HepG2 (cell line): ENCODE data around the gene SMIM14. TPM values are rescaled to one million over a fixed set of nuclear protein-coding genes. Genes with fewer than 3 reads are reported as not detected.

Experiments used
- AGO2 ChIP-seq: fragments of 200-400 bp; formaldehyde crosslinking; optimal IDR thresholded peaks from 2 replicates; pipeline ENCODE3; 2017; ENCODE audit warnings: mild to moderate bottlenecking, low read depth, low read length, moderate library complexity
- EZH2 ChIP-seq: conservative IDR thresholded peaks from 2 replicates; pipeline ENCODE4 v1.6.1; 2012; ENCODE audit warnings: mild to moderate bottlenecking, low read depth, low read length, moderate library complexity
- FOXO1 ChIP-seq: sonication (generic); formaldehyde crosslinking; IDR thresholded peaks from 2 replicates; pipeline ENCODE4 v1.4.0; 2020; ENCODE audit warnings: missing genetic modification reagents
- GATA4 ChIP-seq: sonication (generic); IDR thresholded peaks from 2 replicates; pipeline ENCODE4 v1.6.1; 2016; ENCODE audit warnings: antibody characterized with exemption, low read depth, borderline replicate concordance
- REL ChIP-seq: sonication (generic); formaldehyde crosslinking; conservative IDR thresholded peaks from 2 replicates; pipeline ENCODE4 v1.8.0; 2022; ENCODE audit warnings: mild to moderate bottlenecking, missing genetic modification reagents, moderate library complexity
- SNAPC2 ChIP-seq: sonication (generic); formaldehyde crosslinking; IDR thresholded peaks from 2 replicates; pipeline ENCODE4 v1.8.1; 2022; ENCODE audit warnings: mild to moderate bottlenecking, missing genetic modification reagents
- SP140L ChIP-seq: sonication (generic); formaldehyde crosslinking; IDR thresholded peaks from 2 replicates; pipeline ENCODE4 v1.4.0; 2020; ENCODE audit warnings: missing genetic modification reagents, borderline replicate concordance
- ZNF318 ChIP-seq: sonication (generic); formaldehyde crosslinking; IDR thresholded peaks from 2 replicates; pipeline ENCODE4 v1.4.0; 2020; ENCODE audit warnings: mild to moderate bottlenecking, missing genetic modification reagents
- ZNF333 ChIP-seq: sonication (generic); formaldehyde crosslinking; IDR thresholded peaks from 2 replicates; pipeline ENCODE4 v1.4.0; 2020; ENCODE audit warnings: mild to moderate bottlenecking, missing genetic modification reagents, borderline replicate concordance
- ZNF354B ChIP-seq: sonication (generic); formaldehyde crosslinking; IDR thresholded peaks from 2 replicates; pipeline ENCODE4 v1.8.0; 2022; ENCODE audit warnings: mild to moderate bottlenecking, missing genetic modification reagents
- ZNF382 ChIP-seq: sonication (generic); formaldehyde crosslinking; IDR thresholded peaks from 2 replicates; pipeline ENCODE4 v1.5.0; 2020; ENCODE audit warnings: missing genetic modification reagents, mild to moderate bottlenecking, borderline replicate concordance
- ZNF552 ChIP-seq: sonication (generic); formaldehyde crosslinking; IDR thresholded peaks from 2 replicates; pipeline ENCODE4 v1.9.0; 2022; ENCODE audit warnings: missing genetic modification reagents, mild to moderate bottlenecking, borderline replicate concordance
- ZNF564 ChIP-seq: sonication (generic); formaldehyde crosslinking; IDR thresholded peaks from 2 replicates; pipeline ENCODE4 v1.8.1; 2023; ENCODE audit warnings: mild to moderate bottlenecking, missing genetic modification reagents
- ZNF709 ChIP-seq: sonication (generic); formaldehyde crosslinking; IDR thresholded peaks from 2 replicates; pipeline ENCODE4 v1.5.0; 2020; ENCODE audit warnings: mild to moderate bottlenecking, missing genetic modification reagents
- polyA plus RNA-seq, 8 experiments: library from polyadenylated mRNA; depleted of rRNA in 3 of 8; stranded (reverse) in 7 of 8; unstranded in 1 of 8; fragments of >200 nt; fragmentation: Illumina TruSeq in 4 of 8; extraction: Trizol in 4 of 8; gene quantifications; 2 replicates each; pipeline versions ENCODE4 v1.2.1 to v1.2.3, GENCODE V29; 2011 to 2016; ENCODE audit warnings: low read depth in 4 of 8, missing spikeins in 1 of 8, mixed read lengths in 1 of 8; ENCODE audit not compliant: insufficient read depth in 1 of 8
- total RNA-seq, 5 experiments: library from RNA; depleted of rRNA; stranded (reverse); fragments of >200 nt; fragmentation: Illumina TruSeq; extraction: Trizol; gene quantifications; 2 replicates each; pipeline ENCODE4 v1.2.3, GENCODE V29; 2016; ENCODE audit warnings: low read depth in 1 of 5
- TF ChIP-seq, protein P1 (sequence below): sonication (generic); formaldehyde crosslinking; IDR thresholded peaks from 2 replicates; pipeline ENCODE4 v1.5.0; 2020; ENCODE audit warnings: mild to moderate bottlenecking, missing genetic modification reagents

SMIM14 gene
- total and polyA plus RNA-seq, 2 of the 13 experiments (the other 11 are each of a cell fraction or from before 2014, with no cell fraction given) = 16.3 to 28.1 TPM

DNA sequence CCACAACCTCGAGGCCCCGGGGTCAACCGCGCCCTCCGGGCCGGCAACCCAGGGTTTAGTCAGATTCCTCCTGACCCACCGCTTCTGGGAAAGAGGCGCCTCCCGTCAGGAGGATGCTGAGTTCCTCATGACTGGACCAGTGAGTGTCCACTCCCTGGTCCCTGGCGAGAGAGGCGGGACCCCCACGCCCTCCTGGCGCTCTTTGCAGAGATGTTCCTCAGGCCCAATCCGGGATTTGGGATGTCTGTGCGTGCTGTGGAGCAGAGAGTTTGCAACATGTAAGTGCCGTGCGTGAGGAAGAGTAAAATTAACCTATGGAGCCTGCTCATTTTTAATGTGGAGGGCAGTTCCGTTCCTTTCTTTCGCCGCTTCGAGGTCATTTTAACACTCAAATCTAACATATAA is 110.6 kb downstream of the SMIM14 start (continued):
- TF ChIP-seq FOXO1 = no peak
- TF ChIP-seq ZNF333 (CRISPR knock-in tag) = no peak
- TF ChIP-seq ZNF709 = peak; percentile 4; the same call in 1 of the 2 replicates
- no peak for TF ChIP-seq ZNF552 (CRISPR knock-in tag)
- TF ChIP-seq SNAPC2 = no peak
- TF ChIP-seq SP140L (CRISPR knock-in tag) = no peak
- TF ChIP-seq EZH2 = no peak
- TF ChIP-seq ZNF564 (CRISPR knock-in tag) = peak; percentile 46; the same call in 1 of the 2 replicates
- TF ChIP-seq ZNF382 (CRISPR knock-in tag) = no peak
- TF ChIP-seq GATA4 = no peak
- TF ChIP-seq, protein P1, sequence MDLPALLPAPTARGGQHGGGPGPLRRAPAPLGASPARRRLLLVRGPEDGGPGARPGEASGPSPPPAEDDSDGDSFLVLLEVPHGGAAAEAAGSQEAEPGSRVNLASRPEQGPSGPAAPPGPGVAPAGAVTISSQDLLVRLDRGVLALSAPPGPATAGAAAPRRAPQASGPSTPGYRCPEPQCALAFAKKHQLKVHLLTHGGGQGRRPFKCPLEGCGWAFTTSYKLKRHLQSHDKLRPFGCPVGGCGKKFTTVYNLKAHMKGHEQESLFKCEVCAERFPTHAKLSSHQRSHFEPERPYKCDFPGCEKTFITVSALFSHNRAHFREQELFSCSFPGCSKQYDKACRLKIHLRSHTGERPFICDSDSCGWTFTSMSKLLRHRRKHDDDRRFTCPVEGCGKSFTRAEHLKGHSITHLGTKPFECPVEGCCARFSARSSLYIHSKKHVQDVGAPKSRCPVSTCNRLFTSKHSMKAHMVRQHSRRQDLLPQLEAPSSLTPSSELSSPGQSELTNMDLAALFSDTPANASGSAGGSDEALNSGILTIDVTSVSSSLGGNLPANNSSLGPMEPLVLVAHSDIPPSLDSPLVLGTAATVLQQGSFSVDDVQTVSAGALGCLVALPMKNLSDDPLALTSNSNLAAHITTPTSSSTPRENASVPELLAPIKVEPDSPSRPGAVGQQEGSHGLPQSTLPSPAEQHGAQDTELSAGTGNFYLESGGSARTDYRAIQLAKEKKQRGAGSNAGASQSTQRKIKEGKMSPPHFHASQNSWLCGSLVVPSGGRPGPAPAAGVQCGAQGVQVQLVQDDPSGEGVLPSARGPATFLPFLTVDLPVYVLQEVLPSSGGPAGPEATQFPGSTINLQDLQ = 0 out of 2 replicates have a peak, but pooled peaks have one; percentile 71
- 0 out of 2 replicates have a peak, but pooled peaks have one; percentile 1 for TF ChIP-seq ZNF318 (CRISPR knock-in tag)
- 0 out of 2 replicates have a peak, but pooled peaks have one; percentile 15 for TF ChIP-seq REL
- TF ChIP-seq AGO2 = peak; percentile 63
- no peak for TF ChIP-seq ZNF354B (CRISPR knock-in tag)
